ENCODE results near the gene CHRNA3. TPM values are rescaled to one million over a fixed set of nuclear protein-coding genes. Genes with fewer than 3 reads are reported as not detected.

Gene CHRNA3
- total RNA-seq, 1 donor from 2014 or later: 3.8 TPM

DNA sequence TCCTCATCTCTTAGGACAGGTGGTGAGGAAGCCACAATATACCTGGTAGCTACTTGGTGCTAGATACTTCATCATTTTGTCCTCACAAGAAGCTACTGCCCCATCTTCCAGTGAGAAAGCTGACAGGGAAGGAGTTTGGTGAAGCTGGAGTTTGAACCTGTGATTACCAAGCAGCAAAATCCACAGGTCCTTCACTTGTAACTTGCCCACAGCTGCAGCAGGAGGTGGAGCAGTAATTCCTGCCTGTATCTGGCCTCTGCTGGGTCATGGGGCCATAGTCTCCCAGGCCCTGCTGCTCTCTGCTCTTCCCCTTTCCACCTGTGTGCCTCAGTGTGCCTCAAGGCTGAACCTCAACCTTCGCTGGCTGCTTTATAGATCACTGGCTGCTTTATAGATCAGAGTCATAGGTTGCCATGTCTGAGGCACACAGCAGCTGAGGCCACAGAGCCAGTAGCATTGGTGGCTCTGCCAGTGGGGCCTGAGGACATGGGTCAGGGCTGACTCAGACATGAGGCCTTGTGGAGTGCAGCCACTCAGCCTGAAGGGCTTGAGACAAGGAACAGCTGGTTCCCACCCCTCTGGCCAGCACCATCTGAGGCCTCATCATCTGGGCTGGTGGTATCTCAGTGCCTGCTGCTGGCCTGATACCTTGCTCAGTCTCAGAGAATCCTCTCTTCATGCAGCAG, 31.3 kb upstream of the CHRNA3 start:
- peaks cover 13% of the 10 kb centered on the region for H3K27me3 Mint-ChIP-seq (ENCODE audit: low read depth)
- H3K4me1 Mint-ChIP-seq: no peaks in the 10 kb centered on the region
- H3K9me3 Mint-ChIP-seq: no peaks in the 10 kb centered on the region
- H3K4me3 Mint-ChIP-seq: no peak overlapping the region
- no peaks in the 10 kb centered on the region for H3K36me3 Mint-ChIP-seq (ENCODE audit: low read depth)
- H3K27ac Mint-ChIP-seq (ENCODE audit: unreplicated experiment): no peak overlapping the region
- TF ChIP-seq CTCF (conservative IDR thresholded peaks at IDR 0.05): no peak
- no peak for DNase-seq (ENCODE audit: low read depth, low spot score)

- Mint-ChIP-seq H3K27ac (ENCODE audit: unreplicated experiment) (no peak overlapping the region), H3K4me1 (no peaks in the 10 kb centered on the region), H3K27me3 (ENCODE audit: low read depth) (peaks cover 9% of the 10 kb centered on the region), H3K4me3 (no peak overlapping the region), H3K36me3 (ENCODE audit: low read depth) (no peaks in the 10 kb centered on the region), H3K9me3 (no peaks in the 10 kb centered on the region)
- TF ChIP-seq CTCF (conservative IDR thresholded peaks at IDR 0.05): no peak
- no peak for DNase-seq (ENCODE audit: low read depth, low spot score)
These were observed 30.2 kb upstream of the CHRNA3 start for GRCh38 chr15:78651007-78651406.

DNA sequence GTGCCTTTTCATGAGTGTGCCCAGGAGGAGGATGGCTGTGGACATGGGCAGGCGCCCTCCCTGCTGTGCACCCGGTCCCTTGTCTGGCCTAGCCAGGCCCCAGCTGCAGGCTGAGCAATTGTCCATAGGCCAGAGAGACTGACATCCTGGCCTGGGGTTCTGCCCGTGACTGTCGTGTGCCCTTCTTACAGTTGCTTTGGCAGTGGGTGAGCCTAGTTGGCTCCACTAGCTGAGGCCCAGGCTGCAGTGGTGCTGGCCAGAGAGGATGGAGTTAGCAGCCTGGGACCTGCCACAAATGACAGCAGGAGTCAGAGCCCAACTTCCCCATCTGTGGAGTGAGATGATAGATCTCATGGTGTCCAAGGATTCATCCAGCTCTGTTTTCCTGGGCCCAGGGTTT, 29.2 kb upstream of the CHRNA3 start:
- no peaks in the 10 kb centered on the region for H3K36me3 Mint-ChIP-seq (ENCODE audit: low read depth)
- TF ChIP-seq CTCF (conservative IDR thresholded peaks at IDR 0.05): no peak
- DNase-seq (ENCODE audit: low read depth, low spot score): no peak
- H3K4me3 Mint-ChIP-seq: no peak overlapping the region
- no peak overlapping the region for H3K27ac Mint-ChIP-seq (ENCODE audit: unreplicated experiment)
- H3K27me3 Mint-ChIP-seq (ENCODE audit: low read depth): peaks cover 8% of the 10 kb centered on the region
- H3K4me1 Mint-ChIP-seq: no peaks in the 10 kb centered on the region
- no peaks in the 10 kb centered on the region for H3K9me3 Mint-ChIP-seq

GRCh38 chr15:78645009-78645408, 24.2 kb upstream of the CHRNA3 start:
- Mint-ChIP-seq H3K9me3 (no peaks in the 10 kb centered on the region), H3K27me3 (ENCODE audit: low read depth) (peaks cover 19% of the 10 kb centered on the region), H3K27ac (ENCODE audit: unreplicated experiment) (no peak overlapping the region), H3K36me3 (ENCODE audit: low read depth) (no peaks in the 10 kb centered on the region), H3K4me1 (peaks cover 5% of the 10 kb centered on the region), H3K4me3 (peak overlapping the region; percentile 17)
- TF ChIP-seq CTCF (conservative IDR thresholded peaks at IDR 0.05): no peak
- no peak for DNase-seq (ENCODE audit: low read depth, low spot score)

DNA sequence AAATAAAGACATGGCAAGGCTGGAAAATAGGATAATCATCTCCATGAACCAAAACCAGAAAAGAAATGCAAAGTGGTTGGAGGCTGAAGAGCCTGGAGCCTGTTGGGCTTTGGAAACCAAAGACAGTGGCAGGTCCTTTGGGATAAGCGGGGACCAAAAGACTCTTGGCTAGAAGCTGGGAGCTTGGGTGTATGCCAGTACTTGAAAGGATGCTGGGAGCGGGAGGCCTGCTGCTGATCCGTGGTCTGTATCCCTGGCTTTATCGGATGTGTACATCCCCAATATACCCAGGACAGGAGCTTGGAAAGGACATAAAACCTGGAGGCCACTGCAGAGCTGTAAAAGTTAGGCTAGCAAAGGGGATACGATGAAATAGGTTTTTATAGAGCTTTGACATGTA, 21.5 kb upstream of the CHRNA3 start:
- peak overlapping the region; percentile 1 for H3K4me3 Mint-ChIP-seq
- peaks cover 10% of the 10 kb centered on the region for H3K4me1 Mint-ChIP-seq
- no peak for TF ChIP-seq CTCF (conservative IDR thresholded peaks at IDR 0.05)

More for the DNA sequence above, 21.5 kb upstream of the CHRNA3 start:
- no peaks in the 10 kb centered on the region for H3K36me3 Mint-ChIP-seq (ENCODE audit: low read depth)
- DNase-seq (ENCODE audit: low read depth, low spot score): no peak
- H3K27me3 Mint-ChIP-seq (ENCODE audit: low read depth): peaks cover 28% of the 10 kb centered on the region
- no peak overlapping the region for H3K27ac Mint-ChIP-seq (ENCODE audit: unreplicated experiment)
- H3K9me3 Mint-ChIP-seq: no peaks in the 10 kb centered on the region

Data from neural crest cell (in vitro differentiated cells).